Choroid plexus epithelial cell (primary cell): ENCODE results near the gene FAM131A.

Source experiments
- DNase-seq: peaks from one replicate; pipeline ENCODE4 v3.0.0-alpha.2; 2010; ENCODE audit warnings: low read depth
- H3K4me3 ChIP-seq: 2 replicates; pipeline ENCODE4 v1.5.1; 2011; ENCODE audit warnings: low read depth, mild to moderate bottlenecking, control low read depth, low read length, moderate library complexity
- CTCF ChIP-seq: conservative IDR thresholded peaks from 2 replicates; pipeline ENCODE4 v1.5.1; 2011; ENCODE audit warnings: low read depth, mild to moderate bottlenecking, control low read depth, inconsistent platforms, low read length, moderate library complexity

Gene FAM131A

GRCh38 chr3:184387174-184387714, 49.8 kb downstream of the FAM131A start:
- no peak overlapping the region for H3K4me3 ChIP-seq
- no peak for DNase-seq
- TF ChIP-seq CTCF, result no peak

GRCh38 chr3:184388164-184388935, 51.0 kb downstream of the FAM131A start:
- DNase-seq, result no peak
- TF ChIP-seq CTCF, result no peak
- no peak overlapping the region for H3K4me3 ChIP-seq

GRCh38 chr3:184388936-184389230, 51.5 kb downstream of the FAM131A start:
- H3K4me3 ChIP-seq, result no peak overlapping the region
- no peak for DNase-seq
- no peak for TF ChIP-seq CTCF

- DNase-seq, result no peak
- no peak for TF ChIP-seq CTCF
- H3K4me3 ChIP-seq, result no peak overlapping the region
Observed at GRCh38 chr3:184389384-184389783, 52.0 kb downstream of the FAM131A start.

GRCh38 chr3:184389935-184390528, 52.6 kb downstream of the FAM131A start:
- no peak for TF ChIP-seq CTCF
- DNase-seq, result no peak
- H3K4me3 ChIP-seq, result no peak overlapping the region

- DNase-seq, result no peak
- TF ChIP-seq CTCF, result no peak
- H3K4me3 ChIP-seq, result no peak overlapping the region
Observed at GRCh38 chr3:184391266-184391665, 53.9 kb downstream of the FAM131A start.

- H3K4me3 ChIP-seq, result no peak overlapping the region
- DNase-seq, result no peak
- no peak for TF ChIP-seq CTCF
Observed at GRCh38 chr3:184395320-184395660, 57.9 kb downstream of the FAM131A start.
